Astrocyte (in vitro differentiated cells and primary cell): ENCODE measurements around the gene GRIN2A.

ENCODE experiments used
- EZH2 ChIP-seq: IDR thresholded peaks from 2 replicates; pipeline ENCODE4 v1.6.1; 2012; ENCODE audit warnings: mild to moderate bottlenecking, low read length, inconsistent platforms; ENCODE audit not compliant: insufficient read depth
- TF ChIP-seq, protein P1 (sequence below): IDR thresholded peaks from 2 replicates; pipeline ENCODE4 v1.5.1; 2011; ENCODE audit warnings: low read depth, mild to moderate bottlenecking, inconsistent platforms, low read length, moderate library complexity; ENCODE audit not compliant: insufficient read depth

DNA sequence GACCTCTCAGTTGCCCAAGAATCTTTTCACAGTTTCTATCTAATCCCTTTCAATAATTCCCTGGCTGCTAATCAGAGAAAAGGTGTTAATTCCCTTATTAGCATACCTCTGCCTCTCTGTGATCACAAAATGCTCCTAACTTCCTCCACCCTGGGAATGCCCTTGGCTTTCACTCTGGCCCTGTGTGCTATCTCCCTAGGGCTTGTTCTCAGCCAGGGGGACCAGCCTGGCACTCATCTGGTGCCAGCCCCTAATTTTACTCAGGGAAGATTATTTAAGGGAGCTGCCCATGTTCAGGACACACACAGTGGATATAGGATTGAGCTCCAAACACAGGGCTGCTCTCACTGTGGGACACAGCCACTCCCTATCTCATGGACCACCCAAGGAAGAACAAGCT is 225.2 kb downstream of the GRIN2A start:
- TF ChIP-seq, protein P1, sequence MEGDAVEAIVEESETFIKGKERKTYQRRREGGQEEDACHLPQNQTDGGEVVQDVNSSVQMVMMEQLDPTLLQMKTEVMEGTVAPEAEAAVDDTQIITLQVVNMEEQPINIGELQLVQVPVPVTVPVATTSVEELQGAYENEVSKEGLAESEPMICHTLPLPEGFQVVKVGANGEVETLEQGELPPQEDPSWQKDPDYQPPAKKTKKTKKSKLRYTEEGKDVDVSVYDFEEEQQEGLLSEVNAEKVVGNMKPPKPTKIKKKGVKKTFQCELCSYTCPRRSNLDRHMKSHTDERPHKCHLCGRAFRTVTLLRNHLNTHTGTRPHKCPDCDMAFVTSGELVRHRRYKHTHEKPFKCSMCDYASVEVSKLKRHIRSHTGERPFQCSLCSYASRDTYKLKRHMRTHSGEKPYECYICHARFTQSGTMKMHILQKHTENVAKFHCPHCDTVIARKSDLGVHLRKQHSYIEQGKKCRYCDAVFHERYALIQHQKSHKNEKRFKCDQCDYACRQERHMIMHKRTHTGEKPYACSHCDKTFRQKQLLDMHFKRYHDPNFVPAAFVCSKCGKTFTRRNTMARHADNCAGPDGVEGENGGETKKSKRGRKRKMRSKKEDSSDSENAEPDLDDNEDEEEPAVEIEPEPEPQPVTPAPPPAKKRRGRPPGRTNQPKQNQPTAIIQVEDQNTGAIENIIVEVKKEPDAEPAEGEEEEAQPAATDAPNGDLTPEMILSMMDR: no peak
- TF ChIP-seq EZH2: no peak
